Calu3 (cell line): ENCODE measurements around the gene RIN3. TPM values are rescaled to one million over a fixed set of nuclear protein-coding genes. Genes with fewer than 3 reads are reported as not detected.
A peak's percentile ranks its signal among the peaks of the same experiment; 100 is the strongest.

ENCODE experiments used
- BruUV-seq: library from RNA; stranded (reverse); fragments of 400-500 nt; replicated peaks from 2 replicates; lab custom pipeline; 2021; lab: Mats Ljungman, UMichigan
- CTCF ChIA-PET: fragments of 300-600 bp; sonication (Branson Sonifier 250); formaldehyde crosslinking; loops from one replicate; lab custom pipeline; 2022; ENCODE audit warnings: antibody characterized with exemption; lab: Charles Lee
- DNase-seq: peaks from one replicate; pipeline ENCODE4 v3.0.0; 2022
- H3K27ac Mint-ChIP-seq: one replicate; pipeline ENCODE4 v1.8.0; 2022; ENCODE audit warnings: mixed read lengths; ENCODE audit not compliant: unreplicated experiment
- H3K27me3 Mint-ChIP-seq: one replicate; pipeline ENCODE4 v1.8.0; 2022; ENCODE audit warnings: mixed read lengths; ENCODE audit not compliant: unreplicated experiment
- H3K36me3 Mint-ChIP-seq: one replicate; pipeline ENCODE4 v1.8.0; 2022; ENCODE audit warnings: mild to moderate bottlenecking, moderate library complexity, mixed read lengths; ENCODE audit not compliant: insufficient read depth, unreplicated experiment
- H3K4me1 Mint-ChIP-seq: one replicate; pipeline ENCODE4 v1.8.0; 2022; ENCODE audit warnings: mild to moderate bottlenecking, low read depth, mixed read lengths; ENCODE audit not compliant: unreplicated experiment
- H3K4me3 Mint-ChIP-seq: one replicate; pipeline ENCODE4 v1.8.0; 2022; ENCODE audit warnings: mild to moderate bottlenecking, low read depth, moderate library complexity, mixed read lengths; ENCODE audit not compliant: unreplicated experiment
- H3K9me3 Mint-ChIP-seq: one replicate; pipeline ENCODE4 v1.8.0; 2022; ENCODE audit warnings: low read depth, mixed read lengths; ENCODE audit not compliant: unreplicated experiment
- CTCF ChIP-seq: fragments of 200-600 bp; IDR thresholded peaks from one replicate; pipeline ENCODE4 v1.8.0; 2022; ENCODE audit warnings: antibody characterized with exemption; ENCODE audit not compliant: unreplicated experiment
- intact Hi-C: fragments of 100-400 bp; cut with micrococcal nuclease; formaldehyde crosslinking; loops from one replicate; pipeline ENCODE4 v1.10.0; 2022; ENCODE audit not compliant: unreplicated experiment
- total RNA-seq: library from RNA; stranded (reverse); gene quantifications from 2 replicates; pipeline ENCODE4 v1.2.3, GENCODE V29; 2022

RIN3 gene
- total RNA-seq, 1 experiment from 2014 or later = 13.8 TPM

- no peak overlapping the region for H3K4me3 Mint-ChIP-seq
- intact Hi-C loops = loop anchor here (5.0 kb wide), 1 partner anchor 71 kb away; no protein-coding TSS in a partner anchor
- H3K9me3 Mint-ChIP-seq = no peaks in the 10 kb centered on the region
- CTCF ChIA-PET = no interaction called here
- H3K27ac Mint-ChIP-seq = no peak overlapping the region
- H3K36me3 Mint-ChIP-seq = peaks cover 29% of the 10 kb centered on the region
- no peak for DNase-seq
- H3K4me1 Mint-ChIP-seq = peaks cover 39% of the 10 kb centered on the region
- H3K27me3 Mint-ChIP-seq = no peaks in the 10 kb centered on the region
- BruUV-seq = no TSS peak
- TF ChIP-seq CTCF = no peak
Measured at GRCh38 chr14:92542766-92543554, 29.4 kb downstream of the RIN3 start.

DNA sequence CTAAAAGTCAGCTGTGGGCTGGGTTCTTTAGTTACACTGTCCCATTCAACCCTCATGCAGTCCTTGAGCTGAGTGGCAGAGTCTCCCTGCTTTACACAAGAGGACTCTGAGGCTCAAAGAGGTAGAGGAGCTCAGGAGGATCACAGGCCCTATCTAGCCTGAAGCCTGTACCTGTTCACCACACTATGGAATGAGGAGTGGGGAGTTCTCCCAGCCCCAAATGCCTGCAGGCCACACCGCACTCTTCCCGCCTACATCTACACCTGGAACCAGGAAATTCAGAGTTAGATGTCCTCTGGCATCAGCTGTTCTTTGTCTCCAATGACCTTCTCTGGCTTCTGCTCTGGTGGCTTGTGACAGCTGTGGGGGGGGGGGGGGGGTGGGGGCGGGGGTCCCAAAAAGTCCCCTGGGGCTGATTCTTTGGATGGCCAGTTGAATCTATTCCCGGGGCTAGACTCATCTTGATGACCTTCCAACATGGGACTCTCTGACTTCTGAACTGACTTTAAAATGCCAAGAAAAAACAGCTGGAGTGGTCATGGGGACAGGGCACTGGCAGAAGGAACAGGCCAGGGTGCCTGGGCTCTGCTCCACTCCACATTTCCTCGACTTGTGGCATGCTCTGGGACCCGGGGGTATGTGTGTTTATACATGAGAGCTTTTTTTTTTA, 30.6 kb downstream of the RIN3 start:
- no TSS peak for BruUV-seq
- CTCF ChIA-PET = interaction anchor here (0.6 to 0.7 kb wide), 2 partner anchors 9 to 51 kb away, joined by 3 to 6 read pairs; no protein-coding TSS in a partner anchor
- H3K9me3 Mint-ChIP-seq = no peaks in the 10 kb centered on the region
- TF ChIP-seq CTCF = no peak
- peaks cover 39% of the 10 kb centered on the region for H3K4me1 Mint-ChIP-seq
- H3K27ac Mint-ChIP-seq = peak overlapping the region; percentile 87
- H3K4me3 Mint-ChIP-seq = peak overlapping the region; percentile 60
- intact Hi-C loops = loop anchor here (5.0 kb wide), 1 partner anchor 72 kb away; no protein-coding TSS in a partner anchor
- no peak for DNase-seq
- peaks cover 29% of the 10 kb centered on the region for H3K36me3 Mint-ChIP-seq
- no peaks in the 10 kb centered on the region for H3K27me3 Mint-ChIP-seq

DNA sequence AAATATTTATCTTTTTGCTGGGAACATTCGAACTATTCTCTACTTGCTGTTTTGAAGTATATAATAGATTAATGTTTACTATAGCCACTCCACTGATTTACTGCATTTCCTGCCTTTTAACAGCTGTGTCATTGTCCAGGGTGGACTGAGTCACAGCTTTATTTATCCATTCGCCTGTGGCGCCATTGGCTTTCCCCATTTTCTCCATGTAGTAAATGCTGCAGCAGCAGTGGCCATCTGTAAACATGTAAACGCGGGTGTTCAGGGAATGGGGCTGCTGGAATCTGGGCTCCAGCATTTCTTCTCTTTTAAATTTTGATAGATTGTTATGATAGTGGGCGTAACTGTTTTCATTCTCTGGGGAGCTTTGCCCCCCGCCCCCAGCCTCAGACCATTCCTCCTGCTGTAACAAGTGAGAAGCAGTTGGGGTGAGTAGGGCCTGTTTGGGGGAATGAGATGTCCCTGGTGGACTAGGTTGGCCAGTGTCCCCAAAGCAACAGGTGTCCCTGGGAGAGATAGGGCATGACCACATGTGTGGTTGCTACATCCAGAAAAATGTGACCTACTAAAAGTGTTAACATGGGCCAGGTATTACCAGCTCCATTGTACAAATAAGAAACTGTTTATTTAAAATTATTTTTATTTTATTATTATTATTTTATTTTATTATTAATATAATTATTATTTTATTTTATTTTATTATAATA, 32.9 kb downstream of the RIN3 start:
- Mint-ChIP-seq H3K9me3 (no peaks in the 10 kb centered on the region), H3K4me1 (peaks cover 25% of the 10 kb centered on the region), H3K4me3 (peak overlapping the region; percentile 60), H3K27ac (peak overlapping the region; percentile 87), H3K36me3 (peaks cover 21% of the 10 kb centered on the region), H3K27me3 (no peaks in the 10 kb centered on the region)
- intact Hi-C loops = no loop called here
- CTCF ChIA-PET = interaction anchor here (0.6 to 1.4 kb wide), 7 partner anchors 8 to 164 kb away, joined by 3 to 5 read pairs (median 4); no protein-coding TSS in a partner anchor
- no TSS peak for BruUV-seq
- DNase-seq = peak; percentile 52
- no peak for TF ChIP-seq CTCF

DNA sequence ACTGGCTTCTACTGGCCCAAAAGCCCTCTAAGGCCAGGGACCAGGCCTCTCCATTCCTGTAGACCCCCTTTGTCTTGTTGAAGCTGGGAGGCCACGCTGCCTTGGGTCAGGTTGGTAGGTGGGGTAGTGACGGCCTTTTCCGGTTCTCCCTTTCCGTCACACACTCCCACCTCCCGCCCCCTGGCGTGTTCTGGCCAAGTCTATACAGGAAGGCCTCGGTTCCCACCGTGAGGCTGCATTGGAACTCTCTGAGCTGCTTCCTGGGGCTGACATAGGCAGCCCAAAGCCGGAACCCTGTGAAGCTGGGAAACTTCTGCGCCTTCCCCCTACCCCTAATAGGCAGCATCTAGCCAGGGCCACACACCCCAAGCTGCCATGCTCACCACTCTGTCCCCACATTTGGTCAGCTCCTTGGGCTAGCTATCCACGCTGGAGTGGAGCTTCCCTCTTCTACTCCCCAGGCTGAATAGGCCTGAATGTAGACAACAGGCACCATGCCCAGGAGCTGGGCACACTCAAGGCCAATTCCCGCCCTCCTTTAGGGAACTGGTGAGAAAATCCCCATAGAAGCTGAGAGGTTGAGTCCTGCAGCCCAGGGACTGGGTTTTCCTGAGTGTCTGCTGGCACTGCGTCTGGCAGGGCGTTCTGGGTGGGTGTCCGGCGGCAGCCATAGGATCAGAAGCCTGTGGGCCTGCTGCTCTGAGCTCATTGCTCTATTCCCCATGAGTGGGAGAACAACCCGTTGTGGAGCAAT, 35.7 kb downstream of the RIN3 start:
- DNase-seq = no peak
- CTCF ChIA-PET = no interaction called here
- Mint-ChIP-seq H3K4me3 (no peak overlapping the region), H3K27ac (no peak overlapping the region), H3K4me1 (peaks cover 25% of the 10 kb centered on the region), H3K36me3 (peaks cover 21% of the 10 kb centered on the region), H3K27me3 (no peaks in the 10 kb centered on the region), H3K9me3 (no peaks in the 10 kb centered on the region)
- TF ChIP-seq CTCF = no peak
- intact Hi-C loops = no loop called here
- BruUV-seq = no TSS peak
